HG03159 (cell line): ENCODE measurements around the gene PPP1R14B.

Source experiments
- ATAC-seq: cut with Tn5 transposase; IDR thresholded peaks from one replicate; pipeline ENCODE4 v1.9.1; 2021; ENCODE audit warnings: mild to moderate bottlenecking, moderate library complexity; ENCODE audit not compliant: unreplicated experiment

PPP1R14B gene

GRCh38 chr11:64218628-64219353 lies 28.0 kb downstream of the PPP1R14B start:
- no peak for ATAC-seq

- no peak for ATAC-seq
Observed at GRCh38 chr11:64216879-64217278, 29.9 kb downstream of the PPP1R14B start.

GRCh38 chr11:64211181-64211872 lies 35.4 kb downstream of the PPP1R14B start:
- no peak for ATAC-seq

GRCh38 chr11:64210301-64211020 lies 36.3 kb downstream of the PPP1R14B start:
- no peak for ATAC-seq

- no peak for ATAC-seq
Observed at GRCh38 chr11:64209563-64209843, 37.2 kb downstream of the PPP1R14B start.

- ATAC-seq: no peak
Observed at GRCh38 chr11:64208796-64209562, 37.8 kb downstream of the PPP1R14B start.

- ATAC-seq: no peak
Observed at GRCh38 chr11:64208086-64208795, 38.5 kb downstream of the PPP1R14B start.

- ATAC-seq: peak; percentile 53
Observed at GRCh38 chr11:64207256-64208085, 39.3 kb downstream of the PPP1R14B start.

GRCh38 chr11:64206457-64207255 lies 40.1 kb downstream of the PPP1R14B start, which contains the start of gene FERMT3:
Gene FERMT3 (plus strand): TSS chr11:64206721. CDS start chr11:64207365, 644 bp downstream.
- ATAC-seq: no peak

- no peak for ATAC-seq
Observed at GRCh38 chr11:64204464-64204989, 42.2 kb downstream of the PPP1R14B start.

- no peak for ATAC-seq
Observed at GRCh38 chr11:64204080-64204440, 42.7 kb downstream of the PPP1R14B start.

GRCh38 chr11:64203421-64204079 lies 43.2 kb downstream of the PPP1R14B start:
- no peak for ATAC-seq

- no peak for ATAC-seq
Observed at GRCh38 chr11:64202992-64203391, 43.8 kb downstream of the PPP1R14B start.

GRCh38 chr11:64201543-64201942 lies 45.2 kb downstream of the PPP1R14B start:
- ATAC-seq: no peak

GRCh38 chr11:64198511-64198910 lies 48.2 kb downstream of the PPP1R14B start:
- no peak for ATAC-seq

- ATAC-seq: no peak
Observed at GRCh38 chr11:64196626-64197025, 50.1 kb downstream of the PPP1R14B start.
